HG03135 (cell line): Measurements from ENCODE around the gene SIRT7.

ENCODE experiments used
- ATAC-seq: cut with Tn5 transposase; IDR thresholded peaks from one replicate; pipeline ENCODE4 v1.9.1; 2021; ENCODE audit warnings: mild to moderate bottlenecking, moderate library complexity; ENCODE audit not compliant: unreplicated experiment

The SIRT7 gene

GRCh38 chr17:81867170-81867990 is 50.6 kb downstream of the SIRT7 start:
- ATAC-seq: no peak

GRCh38 chr17:81866440-81867169 is 51.4 kb downstream of the SIRT7 start:
- ATAC-seq: no peak

GRCh38 chr17:81865733-81866439 is 52.1 kb downstream of the SIRT7 start:
- no peak for ATAC-seq

- no peak for ATAC-seq
Observed at GRCh38 chr17:81865358-81865732, 52.6 kb downstream of the SIRT7 start.

- ATAC-seq: no peak
Observed at GRCh38 chr17:81863833-81864768, 53.9 kb downstream of the SIRT7 start.

- no peak for ATAC-seq
Observed at GRCh38 chr17:81863123-81863675, 54.8 kb downstream of the SIRT7 start.
